ENCODE data around the gene ZNF532.

The ZNF532 gene

DNA sequence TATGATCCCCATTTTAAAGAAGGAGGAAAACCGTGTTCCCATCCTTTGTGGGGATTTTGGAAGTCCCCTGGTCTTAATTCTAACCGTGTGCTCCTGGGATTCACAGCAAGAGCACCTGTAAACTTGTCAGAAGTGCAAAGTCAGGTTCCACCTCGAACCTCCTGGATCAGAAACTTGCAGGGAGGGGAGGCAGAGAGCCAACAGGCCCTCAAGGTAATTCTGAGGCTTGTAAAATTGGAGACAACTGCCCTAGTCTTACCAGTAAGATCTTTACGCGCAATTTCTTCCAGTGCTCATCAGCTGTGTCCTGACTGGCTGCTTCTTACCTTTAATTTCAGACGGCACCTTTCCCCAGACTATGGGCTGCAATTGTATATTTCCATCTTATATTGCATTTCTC lies 161.7 kb downstream of the ZNF532 start:
- Histone ChIP-seq H3K9ac (ENCODE audit: insufficient read length) (no peak overlapping the region), H3K9me3 (ENCODE audit: low read depth, low read length) (no peaks in the 10 kb centered on the region)
- TF ChIP-seq POLR2AphosphoS5 (IDR thresholded peaks at IDR 0.05; ENCODE audit: borderline replicate concordance, low read depth, low read length) = no peak
- no peak for TF ChIP-seq EZH2 (IDR thresholded peaks at IDR 0.05)
- no peak for TF ChIP-seq FOXP2 (optimal IDR thresholded peaks at IDR 0.05; ENCODE audit: control extremely low read depth, extremely low read length, insufficient read depth)

DNA sequence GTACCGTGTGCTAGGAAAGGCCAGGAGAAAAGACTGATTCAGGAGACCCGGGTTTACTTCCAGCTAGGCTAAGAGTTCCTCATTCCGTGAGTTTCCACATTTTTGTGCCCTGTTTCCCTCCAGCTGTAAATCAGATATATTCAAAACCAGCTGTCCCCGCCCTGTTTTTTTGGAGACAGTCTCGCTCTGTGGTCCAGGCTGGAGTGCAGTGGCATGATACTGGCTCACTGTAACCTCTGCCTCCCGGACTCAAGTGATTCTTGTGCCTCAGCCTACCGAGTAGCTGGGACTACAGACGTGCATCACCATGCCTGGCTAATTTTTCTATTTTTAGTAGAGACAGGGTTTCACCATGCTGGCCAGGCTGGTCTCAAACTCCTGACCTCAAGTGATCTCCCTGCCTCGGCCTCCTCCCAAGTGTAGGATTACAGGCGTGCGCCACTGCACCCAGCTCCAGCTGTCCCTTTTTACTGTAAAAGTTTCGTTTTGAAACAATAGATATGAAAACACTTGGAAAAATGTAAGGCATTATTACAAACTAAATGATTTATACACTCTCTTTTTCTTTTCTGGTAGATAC lies 162.2 kb downstream of the ZNF532 start:
- no peaks in the 10 kb centered on the region for H3K36me3 ChIP-seq (ENCODE audit: insufficient read depth, low read length)
- no peak for TF ChIP-seq POLR2AphosphoS5 (IDR thresholded peaks at IDR 0.05; ENCODE audit: borderline replicate concordance, low read depth, low read length)
- no peak for TF ChIP-seq EZH2 (IDR thresholded peaks at IDR 0.05)
- no peak for TF ChIP-seq FOXP2 (optimal IDR thresholded peaks at IDR 0.05; ENCODE audit: control extremely low read depth, extremely low read length, insufficient read depth)
- H3K27ac ChIP-seq = no peak overlapping the region
- H3K4me3 ChIP-seq = no peak overlapping the region
- no peak overlapping the region for H3K9ac ChIP-seq (ENCODE audit: insufficient read length)
- no peak for DNase-seq (ENCODE audit: low read depth, low spot score)
- no peaks in the 10 kb centered on the region for H3K9me3 ChIP-seq (ENCODE audit: low read depth, low read length)

More for the DNA sequence above, 161.7 kb downstream of the ZNF532 start:
- H3K4me3 ChIP-seq = no peak overlapping the region
- H3K36me3 ChIP-seq (ENCODE audit: insufficient read depth, low read length) = no peaks in the 10 kb centered on the region
- DNase-seq (ENCODE audit: low read depth, low spot score) = no peak
- no peak overlapping the region for H3K27ac ChIP-seq

DNA sequence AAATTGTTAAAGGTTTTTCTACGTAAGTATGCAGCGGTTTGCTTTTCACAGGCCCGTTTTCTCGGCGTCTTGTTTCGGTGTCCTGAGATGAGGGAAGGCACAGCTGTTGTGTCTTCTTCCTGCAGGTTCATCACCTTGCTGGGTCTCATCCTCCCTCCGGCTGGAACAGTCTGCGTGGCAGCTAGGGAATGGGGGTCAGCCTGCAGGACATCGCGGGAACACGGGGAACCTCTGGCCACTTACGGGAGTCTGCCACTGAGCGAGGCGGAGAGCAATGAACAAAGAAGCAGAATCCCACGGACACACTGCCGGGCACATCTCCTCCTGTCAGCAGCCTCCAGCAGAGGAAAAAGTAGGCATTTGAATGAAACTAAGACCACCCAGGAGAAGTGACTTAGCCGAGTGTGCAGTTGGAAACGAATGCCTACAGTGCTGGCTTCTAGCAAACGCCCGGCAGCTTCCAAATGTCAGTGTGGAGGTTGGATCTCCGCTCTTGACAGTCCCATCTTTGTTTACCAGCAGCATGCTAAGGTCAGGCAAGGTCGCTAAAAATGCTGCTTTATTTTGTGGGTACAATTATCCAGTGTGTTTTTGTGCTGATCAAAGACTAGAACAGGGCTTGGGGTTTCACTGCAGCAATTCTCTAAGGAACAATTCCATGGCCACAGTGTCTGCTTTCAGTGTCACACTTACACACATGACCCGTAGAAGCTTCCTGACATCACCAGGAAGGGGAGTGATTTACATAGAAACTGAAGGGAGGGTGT lies 165.2 kb downstream of the ZNF532 start:
- Histone ChIP-seq H3K27ac (no peak overlapping the region), H3K9ac (ENCODE audit: insufficient read length) (no peak overlapping the region), H3K9me3 (ENCODE audit: low read depth, low read length) (no peaks in the 10 kb centered on the region), H3K4me3 (no peak overlapping the region), H3K36me3 (ENCODE audit: insufficient read depth, low read length) (no peaks in the 10 kb centered on the region)
- TF ChIP-seq POLR2AphosphoS5 (IDR thresholded peaks at IDR 0.05; ENCODE audit: borderline replicate concordance, low read depth, low read length) = no peak
- TF ChIP-seq FOXP2 (optimal IDR thresholded peaks at IDR 0.05; ENCODE audit: control extremely low read depth, extremely low read length, insufficient read depth) = no peak
- TF ChIP-seq EZH2 (IDR thresholded peaks at IDR 0.05) = no peak
- DNase-seq (ENCODE audit: low read depth, low spot score) = no peak

DNA sequence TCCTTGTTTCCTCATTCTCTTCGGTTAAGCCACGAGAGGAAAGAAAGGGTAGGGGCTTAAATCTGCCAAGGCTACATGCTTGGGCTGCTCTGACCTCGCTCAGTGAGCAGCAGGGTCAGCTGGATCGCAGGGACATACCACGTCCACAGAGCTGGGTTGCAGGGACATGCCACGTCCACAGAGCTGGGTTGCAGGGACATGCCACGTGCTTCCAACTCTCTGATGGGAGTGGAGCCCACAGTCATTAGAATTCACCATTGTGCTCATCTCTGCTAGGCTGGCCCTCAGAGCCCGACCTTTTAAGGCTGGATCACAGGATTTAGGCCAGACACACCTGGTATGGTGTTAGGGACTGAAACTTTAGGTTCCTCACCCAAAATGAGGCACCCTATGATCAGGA lies 167.6 kb downstream of the ZNF532 start:
- TF ChIP-seq POLR2AphosphoS5 (IDR thresholded peaks at IDR 0.05; ENCODE audit: borderline replicate concordance, low read depth, low read length) (no peak), EZH2 (IDR thresholded peaks at IDR 0.05) (no peak), FOXP2 (optimal IDR thresholded peaks at IDR 0.05; ENCODE audit: control extremely low read depth, extremely low read length, insufficient read depth) (no peak)
- H3K4me3 ChIP-seq = no peak overlapping the region
- H3K9me3 ChIP-seq (ENCODE audit: low read depth, low read length) = no peaks in the 10 kb centered on the region
- H3K27ac ChIP-seq = no peak overlapping the region
- H3K9ac ChIP-seq (ENCODE audit: insufficient read length) = no peak overlapping the region
- no peaks in the 10 kb centered on the region for H3K36me3 ChIP-seq (ENCODE audit: insufficient read depth, low read length)
- no peak for DNase-seq (ENCODE audit: low read depth, low spot score)

DNA sequence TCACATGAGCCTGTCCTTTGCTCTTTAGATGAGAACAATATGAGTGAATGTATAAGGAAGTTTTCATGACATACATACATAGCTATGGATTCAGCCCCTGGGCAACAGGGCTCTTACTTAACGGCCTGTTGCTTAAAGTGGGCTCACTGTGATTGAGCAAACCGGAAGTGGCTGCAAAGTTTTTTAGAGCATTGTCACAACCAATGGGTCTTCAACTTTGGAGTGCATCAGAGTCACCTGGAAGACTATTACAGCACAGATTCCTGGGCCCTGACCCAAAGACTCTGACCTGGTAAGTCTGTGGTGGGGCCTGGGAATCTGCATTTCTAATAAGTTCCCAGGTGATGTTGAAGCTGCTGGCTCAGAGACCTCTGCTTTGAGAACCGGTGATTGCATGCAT lies 168.7 kb downstream of the ZNF532 start:
- TF ChIP-seq EZH2 (IDR thresholded peaks at IDR 0.05) (no peak), POLR2AphosphoS5 (IDR thresholded peaks at IDR 0.05; ENCODE audit: borderline replicate concordance, low read depth, low read length) (no peak), FOXP2 (optimal IDR thresholded peaks at IDR 0.05; ENCODE audit: control extremely low read depth, extremely low read length, insufficient read depth) (no peak)

DNA sequence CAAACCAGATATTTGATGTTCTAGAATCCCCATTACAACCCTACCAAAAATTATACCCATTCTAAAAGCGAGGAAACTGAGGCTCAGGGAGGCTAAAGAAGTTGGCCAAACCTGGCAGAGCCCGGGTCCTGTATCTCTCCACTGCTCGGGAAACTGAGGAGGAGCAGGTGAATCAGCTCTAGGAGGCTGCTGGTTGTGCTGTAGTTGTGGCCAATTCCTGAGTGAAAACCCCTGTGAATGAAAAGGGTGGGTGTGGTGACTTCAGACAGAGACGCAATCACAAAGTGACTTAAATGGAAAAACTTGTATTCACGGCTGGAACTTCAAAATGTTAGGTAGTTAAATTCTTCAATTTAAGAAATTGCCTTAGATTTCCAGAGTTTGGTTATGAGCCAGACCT lies 169.3 kb downstream of the ZNF532 start:
- TF ChIP-seq FOXP2 (optimal IDR thresholded peaks at IDR 0.05; ENCODE audit: control extremely low read depth, extremely low read length, insufficient read depth) = no peak
- no peak for TF ChIP-seq EZH2 (IDR thresholded peaks at IDR 0.05)
- no peak for TF ChIP-seq POLR2AphosphoS5 (IDR thresholded peaks at IDR 0.05; ENCODE audit: borderline replicate concordance, low read depth, low read length)
- H3K4me3 ChIP-seq = no peak overlapping the region
- no peak overlapping the region for H3K9ac ChIP-seq (ENCODE audit: insufficient read length)
- no peak overlapping the region for H3K27ac ChIP-seq
- H3K36me3 ChIP-seq (ENCODE audit: insufficient read depth, low read length) = no peaks in the 10 kb centered on the region
- H3K9me3 ChIP-seq (ENCODE audit: low read depth, low read length) = no peaks in the 10 kb centered on the region
- no peak for DNase-seq (ENCODE audit: low read depth, low spot score)

More for the DNA sequence above, 168.7 kb downstream of the ZNF532 start:
- DNase-seq (ENCODE audit: low read depth, low spot score) = no peak
- Histone ChIP-seq H3K27ac (peak overlapping the region; percentile 51), H3K9ac (ENCODE audit: insufficient read length) (no peak overlapping the region), H3K36me3 (ENCODE audit: insufficient read depth, low read length) (no peaks in the 10 kb centered on the region), H3K4me3 (no peak overlapping the region), H3K9me3 (ENCODE audit: low read depth, low read length) (no peaks in the 10 kb centered on the region)

DNA sequence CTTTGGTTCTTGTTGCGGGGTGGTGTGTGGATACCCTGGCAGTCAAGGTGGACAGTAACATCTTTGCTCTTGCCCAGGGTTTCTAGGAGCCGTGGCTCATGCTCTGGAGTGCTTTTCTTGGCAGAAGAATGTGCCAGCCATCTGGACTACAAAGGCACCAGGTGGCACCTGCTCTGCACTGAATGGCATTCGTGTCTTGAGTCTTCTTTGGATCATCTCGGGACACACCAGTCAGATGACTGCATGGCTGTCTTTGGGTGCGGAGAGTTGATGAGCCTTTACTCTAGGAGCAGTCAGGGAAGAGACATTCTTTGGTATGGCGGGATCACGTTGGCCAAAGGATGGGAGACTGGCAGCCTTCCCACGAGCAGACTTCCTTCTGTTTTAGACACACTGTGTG lies 170.9 kb downstream of the ZNF532 start:
- H3K9ac ChIP-seq (ENCODE audit: insufficient read length) = no peak overlapping the region
- H3K36me3 ChIP-seq (ENCODE audit: insufficient read depth, low read length) = no peaks in the 10 kb centered on the region
- no peak overlapping the region for H3K27ac ChIP-seq
- TF ChIP-seq FOXP2 (optimal IDR thresholded peaks at IDR 0.05; ENCODE audit: control extremely low read depth, extremely low read length, insufficient read depth) (no peak), POLR2AphosphoS5 (IDR thresholded peaks at IDR 0.05; ENCODE audit: borderline replicate concordance, low read depth, low read length) (no peak), EZH2 (IDR thresholded peaks at IDR 0.05) (no peak)
- no peak overlapping the region for H3K4me3 ChIP-seq
- no peaks in the 10 kb centered on the region for H3K9me3 ChIP-seq (ENCODE audit: low read depth, low read length)
- DNase-seq (ENCODE audit: low read depth, low spot score) = no peak

Measured in SK-N-MC (cell line).